Stomach (tissue), 4 donors: Measurements from ENCODE around the gene SLIT1.

ENCODE experiments used
- CTCF ChIP-seq, 7 experiments: fragments of 450-650 bp in 4 of 7; fragments of 200-600 bp in 3 of 7; sonication (generic) in 3 of 7; IDR thresholded peaks; one replicate each; pipeline ENCODE4 v1.5.1; 2016 to 2019; ENCODE audit warnings: antibody characterized with exemption in 7 of 7, control low read depth in 2 of 7, mild to moderate bottlenecking in 1 of 7
- POLR2A ChIP-seq, 4 donors: fragments of 450-650 bp; IDR thresholded peaks; one replicate each; pipeline ENCODE4 v1.6.1; 2016; ENCODE audit warnings: antibody characterized with exemption in 4 of 4, control low read depth in 2 of 4, mild to moderate bottlenecking in 1 of 4, moderate library complexity in 1 of 4

- TF ChIP-seq CTCF (IDR thresholded peaks at IDR 0.05): no peak
- no peak for TF ChIP-seq POLR2A (IDR thresholded peaks at IDR 0.05)
These were observed 5.4 kb downstream of the SLIT1 start for GRCh38 chr10:97180363-97180755.
